ENCODE results near the gene PRKCE. TPM values are rescaled to one million over a fixed set of nuclear protein-coding genes. Genes with fewer than 3 reads are reported as not detected.
A peak's percentile ranks its signal among the peaks of the same experiment; 100 is the strongest.

PRKCE gene
- total RNA-seq, 1 donor from 2014 or later, result 28.4 TPM

GRCh38 chr2:45833301-45833967, 182.0 kb downstream of the PRKCE start:
- no peak for DNase-seq (ENCODE audit: low read depth in 2 of 2)

- no peak for DNase-seq (ENCODE audit: low read depth in 2 of 2)
Measured at GRCh38 chr2:45833968-45834344, 182.5 kb downstream of the PRKCE start.

GRCh38 chr2:45834372-45834771, 182.9 kb downstream of the PRKCE start:
- no peak for DNase-seq (ENCODE audit: low read depth in 2 of 2)

DNA sequence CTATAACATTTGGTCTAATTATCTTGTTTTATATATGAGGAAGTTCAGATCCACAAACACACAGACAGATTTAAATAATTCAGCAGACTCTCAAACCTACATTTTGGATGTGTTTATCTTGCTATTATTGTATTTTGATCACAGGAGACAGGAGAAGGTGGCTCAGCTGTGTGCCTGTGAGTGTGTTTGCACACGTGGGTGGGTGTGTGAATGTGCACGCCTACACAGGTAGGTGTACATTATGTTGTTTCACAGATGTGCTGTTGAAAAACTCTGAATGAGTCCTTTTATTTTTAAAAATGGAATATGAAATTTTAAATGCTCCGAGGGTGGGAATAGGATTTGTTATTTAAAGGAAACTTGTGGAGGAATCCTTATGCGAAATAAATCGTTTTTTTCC, 183.4 kb downstream of the PRKCE start:
- no peak for DNase-seq (ENCODE audit: low read depth in 2 of 2)

- no peak for DNase-seq (ENCODE audit: low read depth in 2 of 2)
Measured at GRCh38 chr2:45836316-45836715, 184.8 kb downstream of the PRKCE start.

- no peak for DNase-seq (ENCODE audit: low read depth in 2 of 2)
Measured at GRCh38 chr2:45836740-45837139, 185.3 kb downstream of the PRKCE start.

DNA sequence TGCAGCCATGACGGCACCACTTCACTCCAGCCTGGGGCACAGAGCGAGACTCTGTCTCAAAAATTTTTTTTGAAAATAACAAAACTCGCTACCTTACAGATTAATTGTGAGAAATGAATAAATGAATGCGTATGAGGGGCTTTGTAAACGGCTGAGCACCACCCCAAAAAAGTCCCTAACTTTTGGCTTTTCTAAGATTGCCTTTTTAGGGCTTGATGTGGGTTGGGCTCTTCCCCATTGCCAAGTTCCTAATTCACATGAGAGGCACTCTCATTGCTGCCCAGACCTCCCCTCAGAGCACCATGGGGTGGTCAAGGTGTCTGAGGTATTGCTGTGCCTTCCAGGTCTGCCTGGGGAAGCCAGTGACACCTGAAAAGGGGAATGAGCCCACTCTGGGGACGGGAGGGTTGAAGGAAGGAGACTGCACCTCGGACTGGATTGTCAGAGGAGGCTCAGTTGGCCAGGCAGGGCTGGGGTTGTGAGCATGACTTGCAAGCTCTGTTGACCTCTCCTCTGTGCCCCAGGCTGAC, 186.4 kb downstream of the PRKCE start:
- no peak for DNase-seq (ENCODE audit: low read depth in 2 of 2)

GRCh38 chr2:45839508-45840251, 188.2 kb downstream of the PRKCE start:
- no peak for DNase-seq (ENCODE audit: low read depth in 2 of 2)

DNA sequence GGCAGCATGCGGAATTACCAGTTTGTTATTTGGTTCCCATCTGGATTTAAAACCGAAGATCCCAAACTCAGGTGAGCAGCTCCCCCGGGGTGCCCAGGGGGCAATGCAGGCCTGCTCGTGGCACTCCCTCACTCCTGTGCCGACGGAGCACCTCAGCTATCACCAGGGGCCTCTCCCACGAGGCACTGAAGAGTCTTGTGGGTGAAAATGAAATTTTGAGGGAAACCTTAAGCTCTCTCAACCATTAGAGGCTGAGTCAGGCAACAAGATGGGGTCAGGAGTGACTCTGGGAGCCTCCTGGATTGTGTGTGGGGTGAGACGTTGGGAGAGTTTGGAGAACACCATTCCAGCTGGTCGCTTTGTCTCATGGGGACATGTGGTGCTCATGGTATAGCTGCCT, 189.0 kb downstream of the PRKCE start:
- DNase-seq (ENCODE audit: low read depth in 2 of 2), result no peak

GRCh38 chr2:45841752-45842407, 190.4 kb downstream of the PRKCE start:
- DNase-seq (ENCODE audit: low read depth in 2 of 2), result no peak

DNA sequence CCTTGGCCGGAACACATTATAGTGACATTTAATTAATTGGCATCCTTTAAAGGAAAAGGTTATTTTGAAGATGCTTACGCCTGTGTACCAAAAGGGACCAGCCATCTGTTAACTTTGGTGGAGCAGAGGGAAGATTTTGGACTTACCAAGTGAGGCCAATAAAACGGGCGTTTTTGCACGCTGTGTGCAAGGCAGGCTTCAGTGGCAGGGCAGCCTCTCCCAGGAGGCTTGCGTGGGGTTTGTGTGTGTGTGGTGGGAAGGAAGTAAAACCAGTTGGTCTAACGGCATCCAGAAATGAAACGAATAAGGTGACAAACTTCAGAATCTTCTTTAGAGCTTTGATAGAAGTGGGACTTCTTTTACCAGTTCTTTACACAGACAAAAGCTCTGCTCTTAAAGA, 191.7 kb downstream of the PRKCE start:
- DNase-seq (ENCODE audit: low read depth in 2 of 2), result no peak

GRCh38 chr2:45844796-45845457, 193.5 kb downstream of the PRKCE start:
- DNase-seq (ENCODE audit: low read depth in 2 of 2), result no peak

- DNase-seq (ENCODE audit: low read depth in 2 of 2), result peak; percentile 51 to 83
Measured at GRCh38 chr2:45845566-45845965, 194.1 kb downstream of the PRKCE start.

- no peak for DNase-seq (ENCODE audit: low read depth in 2 of 2)
Measured at GRCh38 chr2:45849491-45850283, 198.2 kb downstream of the PRKCE start.

- DNase-seq (ENCODE audit: low read depth in 2 of 2), result no peak
Measured at GRCh38 chr2:45850558-45850957, 199.1 kb downstream of the PRKCE start.

DNA sequence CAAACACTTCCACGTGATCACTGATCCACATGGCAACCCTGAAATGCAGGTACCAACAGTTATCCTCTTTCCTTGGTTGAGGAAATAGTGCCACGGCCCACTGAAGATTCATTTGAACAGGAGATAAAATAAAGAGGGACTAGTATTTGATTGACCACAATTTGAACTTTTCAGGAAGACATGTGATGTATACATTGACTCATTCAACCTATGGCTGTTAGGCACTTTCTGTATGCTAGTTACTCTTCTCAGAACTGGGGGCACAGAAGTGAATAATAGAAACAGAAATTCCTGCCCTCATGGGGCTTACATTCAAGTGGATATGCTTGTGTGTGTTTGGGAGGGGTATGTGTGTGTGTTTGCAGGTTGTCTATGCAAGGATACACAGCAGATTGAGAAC, 199.6 kb downstream of the PRKCE start:
- DNase-seq (ENCODE audit: low read depth in 2 of 2), result no peak

- no peak for DNase-seq (ENCODE audit: low read depth in 2 of 2)
Measured at GRCh38 chr2:45851576-45852304, 200.3 kb downstream of the PRKCE start.

- no peak for DNase-seq (ENCODE audit: low read depth in 2 of 2)
Measured at GRCh38 chr2:45852450-45853150, 201.1 kb downstream of the PRKCE start.

DNA sequence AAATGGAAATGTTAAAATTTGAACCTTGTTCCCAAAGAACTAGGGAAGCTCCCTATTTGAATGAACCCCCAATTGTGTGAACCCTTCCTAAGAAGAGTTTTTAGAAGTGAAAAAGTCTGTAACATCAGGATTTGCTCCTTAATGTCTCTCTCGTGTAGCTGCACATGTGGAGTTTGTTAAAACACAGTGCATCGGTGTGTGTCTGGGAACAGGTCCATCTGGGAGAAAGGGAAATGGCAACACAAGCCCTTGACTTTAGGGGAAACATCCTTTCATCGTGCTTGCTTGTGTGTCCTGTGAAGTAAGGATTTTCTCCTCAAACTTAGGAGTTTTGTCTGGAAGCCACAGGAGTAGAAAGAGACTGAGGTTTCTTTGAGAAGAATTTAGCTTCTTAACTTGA, 203.9 kb downstream of the PRKCE start:
- no peak for DNase-seq (ENCODE audit: low read depth in 2 of 2)

Measured in dermis microvascular lymphatic vessel endothelial cell (primary cell).